DOHH2 (cell line): Measurements from ENCODE around the gene GTF2F1.

Experiments used
- CTCF ChIP-seq: fragments of 200-600 bp; sonication (generic); IDR thresholded peaks from one replicate; pipeline ENCODE4 v1.5.1; 2014; ENCODE audit warnings: antibody characterized with exemption, mild to moderate bottlenecking, low read depth, low read length; ENCODE audit not compliant: poor library complexity, severe bottlenecking
- EZH2phosphoT487 ChIP-seq: fragments of 200-600 bp; sonication (generic); IDR thresholded peaks from 2 replicates; pipeline ENCODE4 v1.6.1; 2017; ENCODE audit warnings: borderline replicate concordance, mild to moderate bottlenecking, antibody characterized with exemption, low read length, moderate library complexity, mixed read lengths

- TF ChIP-seq CTCF: no peak
- no peak for TF ChIP-seq EZH2phosphoT487
These were observed 31.0 kb downstream of the GTF2F1 start for GRCh38 chr19:6362027-6362350.
